ENCODE results near the gene MAGIX.

The MAGIX gene

DNA sequence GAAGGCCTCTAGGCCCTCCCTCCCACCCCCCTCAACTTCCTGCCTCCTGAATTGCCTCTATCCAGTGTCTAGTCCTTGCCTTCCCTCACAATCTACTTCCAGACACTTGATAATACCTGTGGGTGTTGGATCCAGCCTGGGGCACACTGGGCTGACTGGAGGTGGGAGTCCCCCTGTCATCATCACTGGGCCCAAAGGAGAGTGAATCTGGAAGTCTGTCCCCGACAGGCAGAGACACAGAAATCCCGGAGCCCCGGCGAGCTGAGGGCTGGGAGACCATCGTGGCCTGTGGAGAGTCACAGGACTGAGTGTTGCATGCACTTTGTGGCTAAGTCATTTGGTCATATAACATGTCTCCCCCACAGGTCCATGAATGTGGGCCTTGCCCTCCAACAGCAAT is 45.8 kb downstream of the MAGIX start:
- no peak for DNase-seq

DNA sequence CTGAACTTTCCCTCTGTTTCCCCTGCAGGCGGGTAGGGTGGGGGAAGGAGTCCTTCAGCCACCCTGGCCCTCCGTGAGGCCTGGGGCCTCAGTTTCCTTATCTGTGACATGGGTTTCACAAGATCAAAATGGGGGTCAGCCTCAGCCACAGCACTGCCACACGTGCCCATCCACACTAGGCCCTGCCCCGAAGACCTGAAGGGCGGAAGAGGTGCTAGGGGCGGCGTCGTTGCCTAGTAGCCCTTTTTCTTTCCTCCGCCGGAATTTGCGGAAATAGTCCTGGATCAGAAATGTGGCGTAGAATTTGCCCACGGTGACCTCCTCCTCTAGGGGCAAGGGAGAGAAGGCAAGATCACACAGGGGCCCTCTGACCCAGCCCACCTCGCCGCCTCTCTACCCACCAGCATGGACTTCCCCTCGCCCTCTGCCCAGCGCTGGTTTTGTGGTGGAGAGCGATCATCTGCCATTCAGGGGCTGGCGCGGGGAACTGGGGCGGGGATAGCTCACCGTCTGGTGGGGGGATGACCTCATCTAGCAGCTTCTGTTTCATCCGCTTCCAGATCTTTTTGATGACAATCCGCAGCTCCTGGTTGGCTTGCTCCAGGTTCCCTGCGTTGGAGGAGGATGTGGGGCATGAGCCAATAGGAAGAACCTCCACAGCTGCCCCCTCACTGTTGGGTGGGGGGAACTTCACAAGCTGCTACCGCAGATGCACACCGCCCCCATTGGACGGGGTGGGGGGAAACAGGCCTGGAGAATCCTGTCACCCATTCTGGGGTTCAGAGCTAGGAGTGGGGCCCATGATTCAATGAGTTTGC is 47.1 kb downstream of the MAGIX start:
- DNase-seq: no peak

- DNase-seq: no peak
Measured at GRCh38 chrX:49210406-49210805, 47.8 kb downstream of the MAGIX start.

GRCh38 chrX:49211074-49211473 is 48.5 kb downstream of the MAGIX start:
- DNase-seq: no peak

DNA sequence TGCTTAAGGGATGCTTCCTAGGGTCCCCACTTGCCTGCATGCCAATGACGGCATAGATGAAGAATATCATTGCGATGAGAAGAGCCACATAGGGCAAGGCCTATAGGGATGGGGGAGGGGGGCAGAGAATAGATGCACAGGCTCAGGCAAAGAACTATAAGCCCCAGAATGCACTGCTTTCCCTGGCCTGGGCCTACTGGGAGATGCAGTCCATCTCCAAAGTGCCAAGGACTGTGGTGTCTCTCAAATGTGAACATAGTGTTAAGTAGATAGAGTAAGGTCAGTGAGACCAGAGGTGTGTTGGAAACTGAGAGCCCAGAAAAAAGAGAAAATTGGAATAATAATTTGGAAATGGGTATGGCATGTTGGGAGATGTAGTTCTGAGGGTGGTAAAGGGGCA is 49.7 kb downstream of the MAGIX start:
- DNase-seq: no peak

DNA sequence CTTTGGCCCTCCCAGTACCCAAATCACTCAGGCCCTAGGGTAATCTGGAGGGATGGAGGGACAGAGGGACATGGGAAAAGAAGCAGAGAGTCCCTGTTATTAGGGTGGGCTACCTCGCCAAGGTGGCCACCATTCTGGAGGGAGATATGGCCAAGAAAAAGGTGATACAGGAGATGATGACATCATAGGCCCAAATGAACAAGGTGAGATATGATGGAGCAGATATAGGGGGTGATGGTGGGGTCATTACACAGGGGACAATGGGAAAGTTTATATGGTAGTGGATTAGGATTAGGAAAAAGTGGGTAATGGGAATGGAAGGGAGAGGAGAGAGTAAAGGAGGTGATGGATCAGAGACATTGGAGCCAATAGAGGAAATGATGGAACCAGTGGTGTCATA is 50.3 kb downstream of the MAGIX start:
- DNase-seq: no peak

DNA sequence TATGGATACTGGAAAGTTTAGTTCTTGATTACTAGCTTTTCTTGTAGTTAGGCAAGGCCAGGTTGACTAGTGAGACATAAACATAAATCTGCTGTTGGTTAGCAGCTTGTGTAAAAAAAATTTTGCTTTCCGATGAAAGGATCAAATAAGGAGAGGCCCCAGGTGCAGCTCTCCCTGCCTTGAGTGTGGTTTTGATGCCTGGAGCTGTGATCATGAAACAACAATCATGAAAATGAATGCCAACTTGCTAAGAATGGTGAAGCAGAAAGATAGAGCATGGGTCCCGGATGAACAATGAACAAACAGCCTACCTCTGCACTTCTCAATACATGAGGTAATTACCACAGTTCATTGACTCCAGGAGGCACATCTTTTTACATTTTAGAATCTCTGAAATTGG is 51.9 kb downstream of the MAGIX start:
- DNase-seq: no peak

GRCh38 chrX:49214996-49215526 is 52.5 kb downstream of the MAGIX start:
- DNase-seq: no peak

All from NCI-H1417 (cell line).